GM21367 (cell line): Measurements from ENCODE around the gene SNAPIN.

Source experiments
- ATAC-seq: cut with Tn5 transposase; IDR thresholded peaks from one replicate; pipeline ENCODE4 v1.9.1; 2021; ENCODE audit not compliant: unreplicated experiment

Gene SNAPIN

GRCh38 chr1:153658400-153659174, at the start of gene SNAPIN:
Gene SNAPIN, plus strand, starts transcription at chr1:153658703. Its CDS starts 41 bp downstream, at chr1:153658744.
- peak; percentile 73 for ATAC-seq

GRCh38 chr1:153608742-153609584, 49.5 kb upstream of the SNAPIN start:
- ATAC-seq, result no peak

GRCh38 chr1:153609585-153609907, 49.0 kb upstream of the SNAPIN start:
- ATAC-seq, result no peak

- ATAC-seq, result no peak
Observed at GRCh38 chr1:153610334-153610733, 48.2 kb upstream of the SNAPIN start.

- no peak for ATAC-seq
Observed at GRCh38 chr1:153610811-153611301, 47.6 kb upstream of the SNAPIN start.

GRCh38 chr1:153611356-153611755, 47.1 kb upstream of the SNAPIN start:
- no peak for ATAC-seq

- ATAC-seq, result no peak
Observed at GRCh38 chr1:153612111-153612754, 46.3 kb upstream of the SNAPIN start.

GRCh38 chr1:153612755-153613331, 45.7 kb upstream of the SNAPIN start, which contains the start of gene S100A16:
Gene S100A16, minus strand, starts transcription at chr1:153613137. Its CDS starts 4,986 bp downstream, at chr1:153608151.
- ATAC-seq, result no peak

- no peak for ATAC-seq
Observed at GRCh38 chr1:153613406-153613805, 45.1 kb upstream of the SNAPIN start.

- no peak for ATAC-seq
Observed at GRCh38 chr1:153614189-153614900, 44.2 kb upstream of the SNAPIN start.

- ATAC-seq, result no peak
Observed at GRCh38 chr1:153614906-153615305, 43.6 kb upstream of the SNAPIN start.

GRCh38 chr1:153615406-153615805, 43.1 kb upstream of the SNAPIN start:
- no peak for ATAC-seq

- no peak for ATAC-seq
Observed at GRCh38 chr1:153616144-153616916, 42.2 kb upstream of the SNAPIN start, which contains the start of gene S100A14. Gene S100A14, minus strand, starts transcription at chr1:153616325. Its CDS starts 467 bp downstream, at chr1:153615858.

- ATAC-seq, result no peak
Observed at GRCh38 chr1:153616917-153617311, 41.6 kb upstream of the SNAPIN start.

GRCh38 chr1:153617663-153618062, 40.8 kb upstream of the SNAPIN start:
- ATAC-seq, result no peak

- ATAC-seq, result no peak
Observed at GRCh38 chr1:153619171-153619570, 39.3 kb upstream of the SNAPIN start.

- ATAC-seq, result no peak
Observed at GRCh38 chr1:153623101-153623500, 35.4 kb upstream of the SNAPIN start.

GRCh38 chr1:153624965-153625611, 33.4 kb upstream of the SNAPIN start:
- ATAC-seq, result no peak

- no peak for ATAC-seq
Observed at GRCh38 chr1:153626477-153626903, 32.0 kb upstream of the SNAPIN start.
